ENCODE measurements around the gene TRIM9.
A peak's percentile ranks its signal among the peaks of the same experiment; 100 is the strongest.
"Not testable (repeated sequence)": the region's sequence is repeated elsewhere in the genome, so short reads cannot be mapped to it uniquely, and the experiment has no call there.

TRIM9 gene

DNA sequence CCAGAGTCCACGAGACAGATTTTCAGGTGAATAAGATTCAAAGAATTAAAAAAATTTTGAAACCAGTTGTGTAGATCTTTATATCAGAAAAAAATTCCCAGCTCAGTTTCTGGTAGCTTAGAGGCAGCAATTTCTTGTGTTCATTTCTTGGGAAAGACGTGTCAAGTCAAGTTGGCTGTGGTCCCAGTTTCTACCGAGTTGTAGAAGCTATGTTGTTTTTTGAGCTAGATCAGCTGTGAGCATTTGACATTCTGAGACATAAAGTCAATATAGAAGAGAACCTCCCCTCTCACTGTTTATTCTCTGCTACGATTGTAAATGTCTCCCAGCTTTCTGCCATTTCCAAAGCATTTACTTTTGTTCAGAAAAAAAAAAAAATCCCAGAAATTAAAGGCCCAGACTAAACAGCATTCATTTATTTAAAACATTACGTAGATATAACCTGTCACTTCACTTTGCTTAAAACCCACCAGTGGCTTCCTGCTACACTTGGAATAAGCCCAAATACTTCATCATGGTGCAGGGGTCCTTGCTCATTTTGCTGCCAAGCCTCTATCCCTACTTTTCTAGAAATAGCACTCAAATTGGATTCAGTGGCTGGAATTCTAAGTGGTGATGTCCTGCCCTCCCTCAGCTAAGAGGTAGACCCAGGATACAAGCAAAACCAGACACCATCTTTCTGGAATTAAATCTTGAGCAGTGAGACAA lies 130.1 kb downstream of the TRIM9 start:
- DNase-seq (ENCODE audit: low read depth in 2 of 2) = no peak

DNA sequence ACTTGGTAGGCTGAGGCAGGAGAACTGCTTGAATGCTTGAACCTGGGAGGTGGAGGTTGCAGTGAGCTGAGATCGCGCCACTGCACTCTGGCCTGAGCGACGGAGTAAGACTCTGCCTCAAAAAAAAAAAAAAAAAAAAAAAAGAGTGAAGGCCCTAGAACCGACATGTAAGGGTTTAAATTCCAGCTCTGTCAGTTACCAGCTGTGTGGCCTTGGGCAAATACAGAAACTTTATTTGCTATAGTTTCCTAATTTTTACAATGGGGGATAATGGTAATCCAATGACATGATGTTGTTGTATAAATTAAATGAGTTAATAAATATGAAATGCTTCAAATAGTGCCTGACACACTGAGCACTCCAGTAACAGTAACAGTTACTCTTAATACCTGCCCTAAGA lies 131.0 kb downstream of the TRIM9 start:
- no peak for DNase-seq (ENCODE audit: low read depth in 2 of 2)

- no peak for DNase-seq (ENCODE audit: low read depth in 2 of 2)
Observed at GRCh38 chr14:50961605-50962221, 133.2 kb downstream of the TRIM9 start.

- no peak for DNase-seq (ENCODE audit: low read depth in 2 of 2)
Observed at GRCh38 chr14:50957296-50957695, 137.6 kb downstream of the TRIM9 start.

- DNase-seq (ENCODE audit: low read depth in 2 of 2) = not testable (repeated sequence)
Observed at GRCh38 chr14:50956421-50956820, 138.5 kb downstream of the TRIM9 start.

- no peak for DNase-seq (ENCODE audit: low read depth in 2 of 2)
Observed at GRCh38 chr14:50955373-50956043, 139.4 kb downstream of the TRIM9 start.

GRCh38 chr14:50954811-50955372 lies 140.0 kb downstream of the TRIM9 start:
- DNase-seq (ENCODE audit: low read depth in 2 of 2) = no peak

DNA sequence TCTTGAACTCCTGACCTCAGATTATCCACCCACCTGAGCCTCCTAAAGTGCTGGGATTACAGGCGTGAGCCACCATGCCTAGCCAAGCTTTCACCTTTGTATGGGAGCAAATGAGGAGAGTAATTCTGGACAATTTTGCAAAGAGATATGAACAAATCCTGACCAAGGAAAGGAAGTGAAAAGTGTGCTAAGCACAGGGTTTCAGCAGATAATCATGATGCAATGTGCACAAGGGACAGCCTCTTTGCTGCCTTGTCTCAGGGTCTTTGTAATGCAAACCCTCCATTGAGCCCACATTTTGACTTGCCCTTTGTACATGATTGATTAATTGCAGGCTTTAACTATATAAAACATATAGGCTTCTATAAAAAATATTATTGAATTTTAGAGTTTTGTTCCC lies 141.4 kb downstream of the TRIM9 start:
- DNase-seq (ENCODE audit: low read depth in 2 of 2) = no peak

GRCh38 chr14:50951032-50951431 lies 143.9 kb downstream of the TRIM9 start:
- DNase-seq (ENCODE audit: low read depth in 2 of 2) = no peak

DNA sequence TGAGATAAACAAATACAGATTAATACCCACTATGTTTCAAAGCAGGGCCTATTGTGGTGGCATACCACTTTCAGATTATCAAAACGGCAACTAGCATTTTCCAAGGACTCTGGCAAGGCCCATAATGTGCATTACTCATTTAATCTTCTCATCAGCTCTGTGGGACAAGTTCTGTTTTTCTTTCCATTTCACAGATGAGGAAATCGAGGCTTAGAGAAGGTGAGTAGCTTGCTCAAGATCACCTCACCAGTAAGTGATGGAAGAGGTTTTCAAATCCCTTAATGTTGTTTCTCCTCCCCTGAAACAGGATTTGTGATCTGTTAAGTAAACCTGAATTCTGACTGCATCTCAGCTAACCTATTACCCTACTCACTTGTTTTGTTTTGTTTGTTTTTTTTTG lies 146.7 kb downstream of the TRIM9 start:
- DNase-seq (ENCODE audit: low read depth in 2 of 2) = no peak

- no peak for DNase-seq (ENCODE audit: low read depth in 2 of 2)
Observed at GRCh38 chr14:50947446-50947845, 147.5 kb downstream of the TRIM9 start.

DNA sequence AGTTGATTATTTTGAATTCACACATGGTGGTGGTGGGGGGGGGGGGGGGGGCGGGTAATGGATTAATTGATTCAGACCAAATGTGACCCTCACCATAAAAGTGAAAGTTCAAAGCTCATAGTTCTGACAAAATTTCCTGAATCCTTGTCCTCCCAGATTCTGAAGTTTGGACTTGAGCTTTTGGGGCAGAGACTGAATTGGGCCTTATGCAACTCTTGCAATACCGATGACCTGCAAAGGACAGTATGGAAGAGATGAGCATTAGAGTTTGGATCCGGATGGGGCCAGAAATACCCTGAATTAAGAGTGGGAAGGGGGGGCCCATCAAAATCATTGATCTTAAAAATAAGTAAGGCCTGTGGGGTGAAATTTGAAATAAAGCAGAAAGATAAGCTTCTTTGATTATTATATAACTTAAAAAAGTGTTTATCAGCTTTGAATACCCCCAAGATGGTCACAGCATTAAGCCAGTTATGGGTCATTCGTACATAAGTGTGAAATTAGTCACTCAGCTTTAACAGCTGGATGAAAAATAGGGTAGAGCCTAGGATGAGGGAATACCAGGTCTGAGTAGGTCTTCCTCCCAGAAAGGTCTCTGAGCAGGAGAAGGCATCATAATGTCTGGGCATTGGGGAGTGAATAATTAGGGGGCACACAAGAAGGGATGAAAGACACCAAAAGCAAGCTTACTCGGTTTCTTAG lies 148.5 kb downstream of the TRIM9 start:
- DNase-seq (ENCODE audit: low read depth in 2 of 2) = no peak

GRCh38 chr14:50944647-50945413 lies 150.1 kb downstream of the TRIM9 start:
- DNase-seq (ENCODE audit: low read depth in 2 of 2) = no peak

DNA sequence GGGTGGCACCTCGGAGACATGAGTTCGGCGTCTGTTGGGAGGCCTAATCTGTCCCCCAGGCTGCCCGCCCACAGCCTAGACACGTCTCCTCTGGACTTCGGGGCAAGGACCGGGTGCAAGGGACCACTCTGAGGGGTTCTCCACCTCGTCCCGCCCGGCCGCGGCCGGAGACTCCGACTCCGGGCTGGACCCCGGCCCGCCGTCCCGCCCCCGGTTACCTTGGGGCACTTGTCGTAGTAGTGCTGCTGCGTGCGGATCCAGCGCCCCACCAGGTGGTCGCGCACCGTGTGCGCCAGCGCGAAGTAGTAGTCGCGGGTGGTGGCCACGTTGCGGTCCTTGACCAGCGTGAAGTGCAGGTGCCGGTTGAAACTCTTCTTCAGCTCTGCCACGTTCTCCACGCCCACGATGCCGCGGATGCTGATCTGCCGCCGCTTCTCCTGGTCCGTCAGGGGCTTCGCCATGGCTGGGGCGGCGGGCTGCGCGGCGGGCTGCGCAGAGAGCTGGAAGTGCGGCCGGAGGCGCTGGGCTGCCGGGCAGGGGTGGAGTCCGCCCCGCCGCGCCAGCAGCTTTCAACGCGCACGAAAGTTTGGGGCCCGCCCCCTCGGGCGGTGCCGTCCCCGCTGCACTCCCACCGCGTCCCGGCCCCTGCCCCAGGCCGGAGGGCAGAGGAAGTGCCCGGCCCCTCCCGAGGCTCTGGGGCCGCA lies 150.8 kb downstream of the TRIM9 start, which contains the start of gene PYGL:
TSS of gene PYGL (minus strand) at position 541 of the 704 bp plus-strand sequence. CDS start at position 461, 80 bp downstream.
- DNase-seq (ENCODE audit: low read depth in 2 of 2) = peak in 1 of 2 donors; percentile 19

DNA sequence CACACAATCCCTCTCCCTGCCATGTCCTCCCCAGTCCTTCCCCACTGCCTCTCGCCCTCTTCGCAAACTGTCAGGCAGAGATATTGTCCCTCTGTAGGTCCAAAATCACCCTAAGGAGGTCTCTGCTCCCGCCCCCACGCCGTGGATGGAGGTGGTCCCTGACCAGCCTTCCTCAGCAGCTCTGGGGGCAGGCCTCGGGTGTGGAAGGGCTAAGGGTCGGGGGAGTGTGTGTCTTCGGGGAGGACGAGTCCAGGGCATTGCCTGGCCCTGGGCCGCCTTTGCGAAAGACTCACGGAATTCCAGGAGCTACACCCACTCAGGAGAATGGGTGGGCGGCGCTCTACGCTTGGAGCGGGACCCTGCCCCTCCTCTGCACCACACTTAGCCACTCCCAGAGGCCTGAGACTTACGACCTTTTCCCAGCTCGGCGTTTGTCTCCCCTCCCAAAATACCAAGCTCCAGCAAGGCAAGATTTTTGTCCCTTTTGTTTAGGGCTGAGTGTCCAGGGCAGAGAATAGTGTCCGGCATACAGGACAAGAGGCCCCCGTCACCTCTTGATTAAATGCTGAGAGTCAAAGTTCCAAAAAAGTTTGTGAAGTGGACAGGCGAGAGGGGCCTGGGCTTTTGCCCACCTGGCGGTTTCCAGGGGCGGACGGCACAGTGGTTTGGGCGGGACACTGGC lies 151.5 kb downstream of the TRIM9 start:
- DNase-seq (ENCODE audit: low read depth in 2 of 2) = no peak

GRCh38 chr14:50941638-50942037 lies 153.3 kb downstream of the TRIM9 start:
- DNase-seq (ENCODE audit: low read depth in 2 of 2) = not testable (repeated sequence)

GRCh38 chr14:50941151-50941550 lies 153.8 kb downstream of the TRIM9 start:
- DNase-seq (ENCODE audit: low read depth in 2 of 2) = no peak

- no peak for DNase-seq (ENCODE audit: low read depth in 2 of 2)
Observed at GRCh38 chr14:50937800-50938199, 157.1 kb downstream of the TRIM9 start.

DNA sequence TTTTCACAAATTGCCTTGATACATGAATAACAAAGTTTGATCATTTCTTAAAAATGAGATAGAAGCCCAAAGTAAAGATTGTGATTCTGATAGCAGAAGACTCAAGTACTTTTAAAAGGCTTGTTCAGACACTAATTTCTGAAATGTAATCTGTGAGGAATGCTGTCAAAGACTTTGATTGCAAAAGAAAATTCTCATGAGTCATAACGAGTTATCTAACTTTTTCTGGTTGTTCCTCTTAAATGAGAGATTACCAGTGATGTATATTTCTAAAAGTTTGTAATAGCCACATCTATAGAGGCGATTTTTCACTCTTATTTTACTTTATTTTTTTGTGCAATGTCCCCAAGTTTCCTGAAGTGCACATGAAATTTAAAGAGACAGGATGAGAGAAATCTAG lies 157.6 kb downstream of the TRIM9 start:
- no peak for DNase-seq (ENCODE audit: low read depth in 2 of 2)

GRCh38 chr14:50936882-50937281 lies 158.0 kb downstream of the TRIM9 start:
- no peak for DNase-seq (ENCODE audit: low read depth in 2 of 2)
